Endothelial cell of umbilical vein (primary cell): ENCODE measurements around the gene EHF. TPM values are rescaled to one million over a fixed set of nuclear protein-coding genes. Genes with fewer than 3 reads are reported as not detected.

ENCODE experiments used
- BruUV-seq: library from RNA; stranded (reverse); fragments of 400-500 nt; replicated peaks from 2 replicates; lab custom pipeline; 2021; lab: Mats Ljungman, UMichigan
- CTCF ChIA-PET: fragments of 300-600, 350-600 bp; sonication (Branson Sonifier 250); formaldehyde crosslinking; loops from one replicate; lab custom pipeline; 2021; ENCODE audit warnings: antibody characterized with exemption, inconsistent platforms; lab: Charles Lee
- POLR2A ChIA-PET: fragments of 300-600, 350-600 bp; sonication (Branson Sonifier 250); formaldehyde crosslinking; loops from one replicate; lab custom pipeline; 2021; ENCODE audit warnings: antibody characterized with exemption, inconsistent platforms; lab: Charles Lee
- DNase-seq: peaks from one replicate; pipeline ENCODE4 v3.0.0-alpha.2; 2011; ENCODE audit warnings: low read depth, low spot score
- FAIRE-seq: peaks from 2 replicates; lab custom pipeline; 2011; peaks lifted over from hg19 to GRCh38; lab: Jason Lieb, UNC
- H2AFZ ChIP-seq: 2 replicates; pipeline ENCODE4 v1.6.0; 2012; ENCODE audit warnings: low read depth, low read length, control low read depth, inconsistent platforms
- H3K27ac ChIP-seq: 2 replicates; pipeline ENCODE4 v1.5.1; 2011; ENCODE audit warnings: low read depth, mild to moderate bottlenecking, control low read depth, low read length, moderate library complexity; ENCODE audit not compliant: insufficient read depth
- H3K27me3 ChIP-seq, 2 experiments: 2 replicates each; pipeline versions ENCODE4 v1.6.0 to v1.6.1; 2011; ENCODE audit warnings: low read length in 2 of 2, mixed read lengths in 1 of 2; ENCODE audit not compliant: control insufficient read depth in 2 of 2, insufficient read depth in 2 of 2
- H3K36me3 ChIP-seq, 2 experiments: 2 replicates in 1 of 2; 3 replicates in 1 of 2; pipeline ENCODE4 v1.5.1; 2011; ENCODE audit warnings: low read length in 2 of 2, mild to moderate bottlenecking in 1 of 2, moderate library complexity in 1 of 2; ENCODE audit not compliant: control insufficient read depth in 2 of 2, insufficient read depth in 2 of 2; ENCODE audit errors: extremely low read depth in 1 of 2
- H3K4me1 ChIP-seq: 3 replicates; pipeline ENCODE4 v1.5.1; 2011; ENCODE audit warnings: mild to moderate bottlenecking, low read length; ENCODE audit not compliant: control insufficient read depth, insufficient read depth; ENCODE audit errors: extremely low read depth
- H3K4me2 ChIP-seq: 2 replicates; pipeline ENCODE4 v1.6.1; 2011; ENCODE audit warnings: low read length, control low read depth, mixed read lengths; ENCODE audit not compliant: insufficient read depth
- H3K4me3 ChIP-seq, 3 experiments: fragments of 200-600 bp in 1 of 3; sonication (generic), shearing (Covaris generic) in 1 of 3; replicated peaks in 1 of 3; 2 replicates each; pipeline ENCODE4 v1.5.1; 2011 to 2016; ENCODE audit warnings: control low read depth in 3 of 3, low read length in 3 of 3, mild to moderate bottlenecking in 2 of 3, inconsistent platforms in 1 of 3, low read depth in 1 of 3, moderate library complexity in 1 of 3; ENCODE audit not compliant: insufficient read depth in 1 of 3
- H3K79me2 ChIP-seq: 2 replicates; pipeline ENCODE4 v1.6.0; 2012; ENCODE audit warnings: low read length, inconsistent platforms; ENCODE audit not compliant: control insufficient read depth, insufficient read depth
- H3K9ac ChIP-seq: replicated peaks from 2 replicates; pipeline ENCODE3; 2011; ENCODE audit warnings: low read length, control low read depth; ENCODE audit not compliant: insufficient read depth; ENCODE audit errors: extremely low read depth
- H3K9me1 ChIP-seq: replicated peaks from 3 replicates; pipeline ENCODE4 v1.6.0; 2011; ENCODE audit warnings: mild to moderate bottlenecking, low read length; ENCODE audit not compliant: control insufficient read depth, insufficient read depth; ENCODE audit errors: extremely low read depth
- H3K9me3 ChIP-seq: replicated peaks from 2 replicates; pipeline ENCODE4 v1.5.1; 2012; ENCODE audit warnings: low read length, inconsistent platforms; ENCODE audit not compliant: control insufficient read depth, insufficient read depth
- H4K20me1 ChIP-seq: replicated peaks from 2 replicates; pipeline ENCODE3; 2011; ENCODE audit warnings: mild to moderate bottlenecking, low read length; ENCODE audit not compliant: control insufficient read depth, insufficient read depth; ENCODE audit errors: extremely low read depth
- EZH2 ChIP-seq: IDR thresholded peaks from 2 replicates; pipeline ENCODE4 v1.6.1; 2012; ENCODE audit warnings: borderline replicate concordance, low read depth, mild to moderate bottlenecking, moderate library complexity, low read length, inconsistent platforms; ENCODE audit not compliant: severe bottlenecking
- FOS ChIP-seq: IDR thresholded peaks from 2 replicates; pipeline ENCODE4 v1.6.1; 2011; ENCODE audit warnings: mild to moderate bottlenecking, low read length, moderate library complexity, borderline replicate concordance; ENCODE audit not compliant: insufficient read depth
- GATA2 ChIP-seq: IDR thresholded peaks from 2 replicates; pipeline ENCODE4 v1.7.0; 2011; ENCODE audit warnings: low read depth, mild to moderate bottlenecking, moderate library complexity, mixed read lengths, low read length; ENCODE audit not compliant: insufficient read length, insufficient read depth
- JUN ChIP-seq: IDR thresholded peaks from 2 replicates; pipeline ENCODE4 v1.6.1; 2011; ENCODE audit warnings: borderline replicate concordance, low read depth; ENCODE audit not compliant: insufficient read length, insufficient read depth
- MYC ChIP-seq: IDR thresholded peaks from one replicate; pipeline ENCODE4 v1.6.1; 2011; ENCODE audit warnings: mild to moderate bottlenecking, low read depth, low read length
- POLR2A ChIP-seq: IDR thresholded peaks from 2 replicates; pipeline ENCODE4 v1.6.1; 2012; ENCODE audit warnings: low read depth, mild to moderate bottlenecking, control low read depth, low read length
- POLR2AphosphoS5 ChIP-seq: IDR thresholded peaks from 2 replicates; pipeline ENCODE4 v1.6.1; 2012; ENCODE audit warnings: low read depth, mild to moderate bottlenecking, control low read depth, low read length, moderate library complexity; ENCODE audit not compliant: insufficient read depth
- dilution Hi-C: fragments of 300-500 bp; cut with MboI; formaldehyde crosslinking; loops from one replicate; pipeline ENCODE4 v1.15.0; 2019; ENCODE audit warnings: low sequenced_read_pairs; ENCODE audit not compliant: extremely low pct_ligation_motif_present
- intact Hi-C: fragments of 100-400 bp; cut with micrococcal nuclease; formaldehyde crosslinking; loops from one replicate; pipeline ENCODE4 v1.10.0; 2022
- polyA plus RNA-seq, 4 experiments: library from polyadenylated mRNA; depleted of rRNA in 3 of 4; stranded (reverse) in 3 of 4; unstranded in 1 of 4; fragments of >200 nt; gene quantifications; 2 replicates each; pipeline versions ENCODE4 v1.2.1 to v1.2.3, GENCODE V29; 2011 to 2012; ENCODE audit warnings: missing spikeins in 1 of 4
- total RNA-seq: library from RNA; stranded (reverse); gene quantifications from 2 replicates; pipeline ENCODE4 v1.2.3, GENCODE V29; 2021
- TF ChIP-seq, protein P1 (sequence below), 2 donors: IDR thresholded peaks; 1 replicate in 1 of 2; 2 replicates in 1 of 2; pipeline ENCODE4 v1.5.1; 2011; ENCODE audit warnings: low read length in 2 of 2, mild to moderate bottlenecking in 2 of 2, moderate library complexity in 2 of 2, control low read depth in 1 of 2, inconsistent platforms in 1 of 2, low read depth in 1 of 2; ENCODE audit not compliant: insufficient read depth in 1 of 2; ENCODE audit errors: extremely low read depth in 1 of 2
- TF ChIP-seq, protein P2 (sequence below): IDR thresholded peaks from 2 replicates; pipeline ENCODE4 v1.6.1; 2011; ENCODE audit not compliant: insufficient read depth, insufficient read length

Gene EHF
- total and polyA plus RNA-seq, 2 donors (not counting 3 experiments of a cell fraction or from before 2014, with no cell fraction given) = not detected

DNA sequence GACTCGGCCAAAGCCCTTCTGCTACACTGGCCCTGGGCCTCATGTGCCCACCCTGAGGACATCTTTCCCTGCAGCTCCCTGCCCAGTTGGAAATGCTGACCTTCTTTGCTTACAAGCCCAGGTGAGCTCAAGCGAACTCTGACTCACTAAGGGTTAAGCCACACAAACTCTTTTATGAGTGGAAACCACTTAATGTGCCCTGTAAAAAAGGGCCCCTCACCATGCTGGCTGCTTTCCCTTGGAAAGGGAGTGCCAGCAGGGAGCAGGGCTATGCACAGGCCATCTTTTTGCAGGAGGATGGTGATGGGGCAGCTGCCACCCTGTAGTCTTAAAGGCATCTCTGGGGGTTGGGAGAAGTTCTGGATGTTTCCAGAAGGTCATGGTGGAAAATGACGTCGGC, 18.7 kb downstream of the EHF start:
- ChIA-PET CTCF (interaction anchor here (1.0 kb wide), 3 partner anchors 9 to 250 kb away, joined by 3 to 6 read pairs (median 4); no protein-coding TSS in a partner anchor), POLR2A (no interaction called here)
- H3K9me1 ChIP-seq = no peaks in the 10 kb centered on the region
- no peaks in the 10 kb centered on the region for H3K36me3 ChIP-seq
- intact Hi-C loops = no loop called here
- no peaks in the 10 kb centered on the region for H3K79me2 ChIP-seq
- no peak overlapping the region for H3K9ac ChIP-seq
- H4K20me1 ChIP-seq = no peaks in the 10 kb centered on the region
- H3K4me3 ChIP-seq = no peak overlapping the region
- H3K4me2 ChIP-seq = no peak overlapping the region
- H3K27ac ChIP-seq = no peak overlapping the region
- BruUV-seq = no TSS peak
- dilution Hi-C loops = no loop called here
- TF ChIP-seq FOS (no peak), GATA2 (no peak), JUN (no peak), EZH2 (no peak), POLR2AphosphoS5 (no peak), MYC (no peak), POLR2A (no peak)
- TF ChIP-seq, protein P1, sequence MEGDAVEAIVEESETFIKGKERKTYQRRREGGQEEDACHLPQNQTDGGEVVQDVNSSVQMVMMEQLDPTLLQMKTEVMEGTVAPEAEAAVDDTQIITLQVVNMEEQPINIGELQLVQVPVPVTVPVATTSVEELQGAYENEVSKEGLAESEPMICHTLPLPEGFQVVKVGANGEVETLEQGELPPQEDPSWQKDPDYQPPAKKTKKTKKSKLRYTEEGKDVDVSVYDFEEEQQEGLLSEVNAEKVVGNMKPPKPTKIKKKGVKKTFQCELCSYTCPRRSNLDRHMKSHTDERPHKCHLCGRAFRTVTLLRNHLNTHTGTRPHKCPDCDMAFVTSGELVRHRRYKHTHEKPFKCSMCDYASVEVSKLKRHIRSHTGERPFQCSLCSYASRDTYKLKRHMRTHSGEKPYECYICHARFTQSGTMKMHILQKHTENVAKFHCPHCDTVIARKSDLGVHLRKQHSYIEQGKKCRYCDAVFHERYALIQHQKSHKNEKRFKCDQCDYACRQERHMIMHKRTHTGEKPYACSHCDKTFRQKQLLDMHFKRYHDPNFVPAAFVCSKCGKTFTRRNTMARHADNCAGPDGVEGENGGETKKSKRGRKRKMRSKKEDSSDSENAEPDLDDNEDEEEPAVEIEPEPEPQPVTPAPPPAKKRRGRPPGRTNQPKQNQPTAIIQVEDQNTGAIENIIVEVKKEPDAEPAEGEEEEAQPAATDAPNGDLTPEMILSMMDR (IDR thresholded peaks at IDR 0.05; ENCODE audit: extremely low read depth in 1 of 2, insufficient read depth in 1 of 2, low read depth in 1 of 2, low read length in 2 of 2) = no peak
- TF ChIP-seq, protein P2, sequence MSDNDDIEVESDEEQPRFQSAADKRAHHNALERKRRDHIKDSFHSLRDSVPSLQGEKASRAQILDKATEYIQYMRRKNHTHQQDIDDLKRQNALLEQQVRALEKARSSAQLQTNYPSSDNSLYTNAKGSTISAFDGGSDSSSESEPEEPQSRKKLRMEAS = no peak
- H2AFZ ChIP-seq = no peak overlapping the region
- DNase-seq (no peak), FAIRE-seq (no peak)
- H3K4me1 ChIP-seq = no peaks in the 10 kb centered on the region
- no peaks in the 10 kb centered on the region for H3K9me3 ChIP-seq
- peaks cover 2 to 6% of the 10 kb centered on the region in 2 experiments for H3K27me3 ChIP-seq
